Body of pancreas (tissue), 4 donors: ENCODE results near the gene AK6.
"Not testable (repeated sequence)": the region's sequence is repeated elsewhere in the genome, so short reads cannot be mapped to it uniquely, and the experiment has no call there.

Experiments
- POLR2A ChIP-seq, 3 donors: fragments of 450-650 bp; IDR thresholded peaks; one replicate each; pipeline ENCODE4 v1.6.1; 2016; ENCODE audit warnings: antibody characterized with exemption in 3 of 3, mild to moderate bottlenecking in 2 of 3
- TF ChIP-seq, protein P1 (sequence below), 7 experiments: fragments of 450-650 bp in 4 of 7; fragments of 200-600 bp in 3 of 7; sonication (generic) in 3 of 7; IDR thresholded peaks; one replicate each; pipeline ENCODE4 v1.5.1; 2016 to 2019; ENCODE audit warnings: antibody characterized with exemption in 7 of 7

DNA sequence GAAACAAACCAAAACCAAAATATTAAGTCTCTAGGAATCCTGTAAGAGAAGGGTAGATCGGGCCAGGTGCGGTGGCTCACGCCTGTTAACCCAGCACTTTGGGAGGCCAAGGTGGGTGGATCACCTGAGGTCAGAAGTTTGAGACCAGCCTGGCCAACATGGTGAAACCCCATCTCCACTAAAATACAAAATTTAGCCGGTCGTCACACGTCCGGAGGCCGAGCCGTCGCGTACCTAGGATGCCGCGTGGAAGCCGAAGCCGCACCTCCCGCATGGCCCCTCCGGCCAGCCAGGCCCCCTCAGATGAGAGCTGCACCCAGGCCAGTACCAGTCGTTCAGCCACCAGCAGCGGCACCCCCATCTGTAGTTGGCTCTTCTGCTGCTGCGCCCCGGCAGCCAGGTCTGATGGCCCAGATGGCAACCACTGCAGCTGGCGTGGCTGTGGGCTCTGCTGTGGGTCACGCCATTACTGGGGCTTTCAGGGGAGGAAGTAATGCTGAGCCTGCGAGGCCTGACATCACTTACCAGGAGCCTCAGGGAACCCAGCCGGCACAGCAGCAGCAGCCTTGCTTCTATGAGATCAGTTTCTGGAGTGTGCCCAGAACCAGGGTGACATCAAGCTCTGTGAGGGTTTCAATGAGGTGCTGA is 35.5 kb downstream of the AK6 start:
- TF ChIP-seq, protein P1, sequence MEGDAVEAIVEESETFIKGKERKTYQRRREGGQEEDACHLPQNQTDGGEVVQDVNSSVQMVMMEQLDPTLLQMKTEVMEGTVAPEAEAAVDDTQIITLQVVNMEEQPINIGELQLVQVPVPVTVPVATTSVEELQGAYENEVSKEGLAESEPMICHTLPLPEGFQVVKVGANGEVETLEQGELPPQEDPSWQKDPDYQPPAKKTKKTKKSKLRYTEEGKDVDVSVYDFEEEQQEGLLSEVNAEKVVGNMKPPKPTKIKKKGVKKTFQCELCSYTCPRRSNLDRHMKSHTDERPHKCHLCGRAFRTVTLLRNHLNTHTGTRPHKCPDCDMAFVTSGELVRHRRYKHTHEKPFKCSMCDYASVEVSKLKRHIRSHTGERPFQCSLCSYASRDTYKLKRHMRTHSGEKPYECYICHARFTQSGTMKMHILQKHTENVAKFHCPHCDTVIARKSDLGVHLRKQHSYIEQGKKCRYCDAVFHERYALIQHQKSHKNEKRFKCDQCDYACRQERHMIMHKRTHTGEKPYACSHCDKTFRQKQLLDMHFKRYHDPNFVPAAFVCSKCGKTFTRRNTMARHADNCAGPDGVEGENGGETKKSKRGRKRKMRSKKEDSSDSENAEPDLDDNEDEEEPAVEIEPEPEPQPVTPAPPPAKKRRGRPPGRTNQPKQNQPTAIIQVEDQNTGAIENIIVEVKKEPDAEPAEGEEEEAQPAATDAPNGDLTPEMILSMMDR (IDR thresholded peaks at IDR 0.05): not testable (repeated sequence)
- TF ChIP-seq POLR2A (IDR thresholded peaks at IDR 0.05): not testable (repeated sequence)
